IMR-90 (cell line): ENCODE results near the gene IRF2BP1. TPM values are rescaled to one million over a fixed set of nuclear protein-coding genes. Genes with fewer than 3 reads are reported as not detected.

Source experiments
- ATAC-seq: fragments of 200-7000 bp; cut with Tn5 transposase; 2 replicates; pipeline ENCODE4 v1.9.1; 2020; ENCODE audit warnings: low read depth, mild to moderate bottlenecking, moderate library complexity
- BruUV-seq: library from RNA; stranded (reverse); fragments of 400-500 nt; replicated peaks from 2 replicates; lab custom pipeline; 2021; lab: Mats Ljungman, UMichigan
- CTCF ChIA-PET: fragments of 300-600 bp; formaldehyde crosslinking; extraction: SDS; loops from one replicate; lab custom pipeline; 2021; ENCODE audit warnings: antibody characterized with exemption; lab: Yijun Ruan, JAX
- POLR2A ChIA-PET: fragments of 300-600 bp; sonication (Branson Sonifier 250); formaldehyde crosslinking; loops from one replicate; lab custom pipeline; 2022; ENCODE audit warnings: antibody characterized with exemption; ENCODE audit not compliant: unreplicated experiment; lab: Charles Lee
- DNase-seq: peaks from one replicate; pipeline ENCODE4 v3.0.0; 2013
- H2AFZ ChIP-seq: replicated peaks from 2 replicates; pipeline ENCODE3; 2013; ENCODE audit warnings: low read length, mild to moderate bottlenecking; ENCODE audit not compliant: poor library complexity
- H2AK5ac ChIP-seq: 2 replicates; pipeline ENCODE4 v1.6.1; 2013; ENCODE audit warnings: low read depth, low read length, inconsistent platforms
- H2AK9ac ChIP-seq: replicated peaks from 2 replicates; pipeline ENCODE3; 2013; ENCODE audit warnings: mild to moderate bottlenecking, low read depth, low read length, moderate library complexity; ENCODE audit not compliant: poor library complexity
- H2BK120ac ChIP-seq: 2 replicates; pipeline ENCODE4 v1.6.1; 2013; ENCODE audit warnings: low read depth, low read length, inconsistent platforms
- H2BK15ac ChIP-seq: 3 replicates; pipeline ENCODE4 v1.6.1; 2013; ENCODE audit warnings: low read depth, low read length, inconsistent platforms
- H2BK20ac ChIP-seq: 2 replicates; pipeline ENCODE4 v1.6.1; 2013; ENCODE audit warnings: low read depth, mild to moderate bottlenecking, inconsistent platforms, low read length, moderate library complexity
- H2BK5ac ChIP-seq: 2 replicates; pipeline ENCODE4 v1.6.1; 2013; ENCODE audit warnings: mild to moderate bottlenecking, low read depth, low read length, inconsistent platforms; ENCODE audit not compliant: poor library complexity, severe bottlenecking
- H3K14ac ChIP-seq: replicated peaks from 2 replicates; pipeline ENCODE4 v1.6.1; 2013; ENCODE audit warnings: low read depth, low read length, inconsistent platforms
- H3K18ac ChIP-seq: 2 replicates; pipeline ENCODE4 v1.6.1; 2013; ENCODE audit warnings: low read depth, low read length, control low read depth
- H3K23ac ChIP-seq: 2 replicates; pipeline ENCODE4 v1.6.1; 2013; ENCODE audit warnings: low read depth, low read length, inconsistent platforms
- H3K27ac ChIP-seq: 2 replicates; pipeline ENCODE4 v1.5.1; 2013; ENCODE audit warnings: mild to moderate bottlenecking, control low read depth, low read length; ENCODE audit not compliant: insufficient read depth
- H3K27me3 ChIP-seq: 2 replicates; pipeline ENCODE4 v1.6.1; 2013; ENCODE audit warnings: low read length; ENCODE audit not compliant: control insufficient read depth, insufficient read depth
- H3K36me3 ChIP-seq: 2 replicates; pipeline ENCODE4 v1.6.1; 2013; ENCODE audit warnings: low read length, mixed read lengths; ENCODE audit not compliant: control insufficient read depth, insufficient read depth
- H3K4ac ChIP-seq: 2 replicates; pipeline ENCODE4 v1.6.1; 2013; ENCODE audit warnings: low read depth, low read length, inconsistent platforms
- H3K4me1 ChIP-seq: 2 replicates; pipeline ENCODE4 v1.6.1; 2013; ENCODE audit warnings: low read length, mixed read lengths; ENCODE audit not compliant: control insufficient read depth, insufficient read depth
- H3K4me2 ChIP-seq: 2 replicates; pipeline ENCODE4 v1.6.1; 2013; ENCODE audit warnings: low read depth, mild to moderate bottlenecking, control low read depth, low read length, moderate library complexity
- H3K4me3 ChIP-seq: 2 replicates; pipeline ENCODE4 v1.5.1; 2013; ENCODE audit warnings: low read depth, mild to moderate bottlenecking, control low read depth, low read length, moderate library complexity; ENCODE audit not compliant: insufficient read depth
- H3K56ac ChIP-seq: 2 replicates; pipeline ENCODE4 v1.6.1; 2013; ENCODE audit warnings: low read length, inconsistent platforms; ENCODE audit not compliant: insufficient read depth; ENCODE audit errors: extremely low read depth
- H3K79me1 ChIP-seq, 2 experiments: 2 replicates each; pipeline ENCODE4 v1.6.1; 2013; ENCODE audit warnings: low read length in 2 of 2, inconsistent platforms in 1 of 2, low read depth in 1 of 2
- H3K9ac ChIP-seq: 2 replicates; pipeline ENCODE4 v1.6.1; 2013; ENCODE audit warnings: low read depth, low read length, control low read depth
- H3K9me1 ChIP-seq: 2 replicates; pipeline ENCODE4 v1.6.1; 2013; ENCODE audit warnings: low read length, inconsistent platforms; ENCODE audit not compliant: insufficient read depth
- H3K9me3 ChIP-seq: 2 replicates; pipeline ENCODE4 v1.6.1; 2013; ENCODE audit warnings: low read length; ENCODE audit not compliant: control insufficient read depth, insufficient read depth
- H4K20me1 ChIP-seq: 2 replicates; pipeline ENCODE4 v1.6.1; 2013; ENCODE audit warnings: low read length, inconsistent platforms; ENCODE audit not compliant: insufficient read depth
- H4K5ac ChIP-seq: 2 replicates; pipeline ENCODE4 v1.6.1; 2013; ENCODE audit warnings: mild to moderate bottlenecking, low read depth, low read length, control low read depth
- H4K8ac ChIP-seq, 2 experiments: 2 replicates each; pipeline ENCODE4 v1.6.1; 2013; ENCODE audit warnings: low read depth in 2 of 2, low read length in 2 of 2, control low read depth in 1 of 2, inconsistent platforms in 1 of 2
- H4K91ac ChIP-seq: 2 replicates; pipeline ENCODE4 v1.6.1; 2013; ENCODE audit warnings: low read depth, low read length, inconsistent platforms; ENCODE audit not compliant: insufficient read depth
- BHLHE40 ChIP-seq: fragments of 150-350 bp; IDR thresholded peaks from 2 replicates; pipeline ENCODE4 v1.6.1; 2016; ENCODE audit warnings: mild to moderate bottlenecking, low read depth, low read length
- CEBPB ChIP-seq: IDR thresholded peaks from 2 replicates; pipeline ENCODE4 v1.6.1; 2012; ENCODE audit warnings: low read depth, low read length, improper control_type of control experiment
- CHD1 ChIP-seq: IDR thresholded peaks from 2 replicates; pipeline ENCODE4 v1.6.1; 2012; ENCODE audit warnings: low read depth, low read length, improper control_type of control experiment
- CTCF ChIP-seq: conservative IDR thresholded peaks from 2 replicates; pipeline ENCODE4 v1.5.1; 2012; ENCODE audit warnings: mild to moderate bottlenecking, low read depth, low read length, improper control_type of control experiment
- ELK1 ChIP-seq: fragments of 150-350 bp; IDR thresholded peaks from 2 replicates; pipeline ENCODE4 v1.6.1; 2016; ENCODE audit warnings: low read depth, mild to moderate bottlenecking, low read length, moderate library complexity, borderline replicate concordance
- FOS ChIP-seq: fragments of 150-350 bp; IDR thresholded peaks from 2 replicates; pipeline ENCODE4 v1.6.1; 2016; ENCODE audit warnings: low read depth, low read length
- MAFK ChIP-seq: IDR thresholded peaks from 2 replicates; pipeline ENCODE4 v1.6.1; 2012; ENCODE audit warnings: low read depth, low read length, improper control_type of control experiment
- MAZ ChIP-seq: IDR thresholded peaks from 2 replicates; pipeline ENCODE4 v1.6.1; 2012; ENCODE audit warnings: low read depth, mild to moderate bottlenecking, low read length, improper control_type of control experiment, moderate library complexity, borderline replicate concordance
- MXI1 ChIP-seq: IDR thresholded peaks from 2 replicates; pipeline ENCODE4 v1.6.1; 2012; ENCODE audit warnings: low read depth, mild to moderate bottlenecking, low read length, moderate library complexity, borderline replicate concordance
- NFE2L2 ChIP-seq: fragments of 150-350 bp; IDR thresholded peaks from 2 replicates; pipeline ENCODE4 v1.6.1; 2016; ENCODE audit warnings: low read depth, mild to moderate bottlenecking, low read length
- POLR2A ChIP-seq: IDR thresholded peaks from 2 replicates; pipeline ENCODE4 v1.6.1; 2012; ENCODE audit warnings: mild to moderate bottlenecking, low read depth, low read length
- RAD21 ChIP-seq: IDR thresholded peaks from 2 replicates; pipeline ENCODE4 v1.6.1; 2012; ENCODE audit warnings: low read length, improper control_type of control experiment
- RCOR1 ChIP-seq: IDR thresholded peaks from 2 replicates; pipeline ENCODE4 v1.6.1; 2012; ENCODE audit warnings: mild to moderate bottlenecking, low read length, improper control_type of control experiment; ENCODE audit not compliant: insufficient replicate concordance
- RFX5 ChIP-seq: IDR thresholded peaks from 2 replicates; pipeline ENCODE4 v1.8.0; 2012; ENCODE audit warnings: low read depth, mild to moderate bottlenecking, low read length, moderate library complexity
- SMC3 ChIP-seq: fragments of 150-350 bp; IDR thresholded peaks from 2 replicates; pipeline ENCODE4 v1.6.1; 2016; ENCODE audit warnings: low read depth, mild to moderate bottlenecking, antibody characterized with exemption, low read length, moderate library complexity
- USF2 ChIP-seq: fragments of 150-350 bp; IDR thresholded peaks from 2 replicates; pipeline ENCODE4 v1.6.1; 2017; ENCODE audit warnings: mild to moderate bottlenecking, antibody characterized with exemption, low read length, low read depth
- WGBS, 2 experiments: methylation state at CpG; one replicate each; pipeline versions ENCODE4 v1.1.5 to v1.1.7; 2013; ENCODE audit warnings: missing lambda C conversion rate in 2 of 2; ENCODE audit not compliant: insufficient read length in 1 of 2; ENCODE audit errors: extremely low coverage in 2 of 2; 5-methylcytosine and 5-hydroxymethylcytosine counted together
- dilution Hi-C: fragments of 300-500 bp; cut with HindIII; formaldehyde crosslinking; loops from one replicate; pipeline ENCODE4 v1.14.3; 2018; ENCODE audit warnings: low sequenced_read_pairs; ENCODE audit not compliant: unreplicated experiment
- in situ Hi-C: fragments of 300-500 bp; cut with MboI; formaldehyde crosslinking; loops from 3 replicates; pipeline ENCODE4 v1.14.3; 2019; ENCODE audit warnings: low sequenced_read_pairs, inconsistent platforms, mixed read lengths
- intact Hi-C: fragments of 100-400 bp; cut with micrococcal nuclease; formaldehyde crosslinking; loops from 2 replicates; pipeline ENCODE4 v1.10.0; 2022
- polyA plus RNA-seq, 3 experiments: library from polyadenylated mRNA; depleted of rRNA; stranded (reverse); fragments of >200 nt; gene quantifications; 2 replicates each; pipeline ENCODE4 v1.2.3, GENCODE V29; 2012; ENCODE audit warnings: low replicate concordance in 1 of 3
- total RNA-seq: library from RNA; depleted of rRNA; stranded (reverse); fragments of >200 nt; gene quantifications from 2 replicates; pipeline ENCODE4 v1.2.3, GENCODE V29; 2012

IRF2BP1 gene
- total and polyA plus RNA-seq, 2 of the 4 experiments (the other 2 are of a cell fraction) = 4.5 to 8.5 TPM

GRCh38 chr19:45901432-45901911 lies 15.5 kb upstream of the IRF2BP1 start:
- Histone ChIP-seq H3K36me3 (peaks cover 20% of the 10 kb centered on the region), H3K9me3 (no peaks in the 10 kb centered on the region), H3K56ac (no peak overlapping the region), H4K91ac (no peak overlapping the region), H3K9me1 (peaks cover 7% of the 10 kb centered on the region; the same call in 1 of the 2 replicates), H4K8ac (no peak overlapping the region), H3K18ac (no peak overlapping the region), H3K27ac (no peak overlapping the region; the same call in 1 of the 2 replicates), H2BK5ac (no peak overlapping the region), H3K14ac (no peak overlapping the region), H4K5ac (no peak overlapping the region), H2AFZ (peak overlapping the region; percentile 99), H3K23ac (no peak overlapping the region), H2BK20ac (no peak overlapping the region), H4K20me1 (0 out of 2 replicates have a peak, but pooled peaks cover 9% of the 10 kb centered on the region), H2AK5ac (peak overlapping the region; percentile 35), H3K4ac (no peak overlapping the region), H2BK15ac (no peak overlapping the region), H3K4me2 (peak overlapping the region; percentile 89), H2AK9ac (peak overlapping the region; percentile 22), H3K9ac (peak overlapping the region; percentile 56), H3K4me3 (peak overlapping the region; percentile 70), H3K27me3 (no peaks in the 10 kb centered on the region), H3K79me1 (peaks cover 9 to 21% of the 10 kb centered on the region in 2 experiments), H2BK120ac (no peak overlapping the region), H3K4me1 (0 out of 2 replicates have a peak, but pooled peaks cover 4% of the 10 kb centered on the region)
- dilution Hi-C loops (no loop called here), intact Hi-C loops (no loop called here), in situ Hi-C loops (no loop called here)
- no TSS peak for BruUV-seq
- peak; percentile 42 for DNase-seq
- no peak for ATAC-seq
- ChIA-PET POLR2A (no interaction called here), CTCF (no interaction called here)
- TF ChIP-seq RCOR1 (no peak), MXI1 (0 out of 2 replicates have a peak, but pooled peaks have one; percentile 23), FOS (no peak), RFX5 (no peak), NFE2L2 (no peak), USF2 (no peak), SMC3 (no peak), CTCF (no peak), CEBPB (peak; percentile 96), CHD1 (no peak), BHLHE40 (peak; percentile 19; the same call in 1 of the 2 replicates), RAD21 (no peak), POLR2A (no peak), ELK1 (no peak), MAZ (no peak), MAFK (no peak)
- WGBS, 2 experiments = 8% methylated on average over 37 of the region's 69 CpGs; no CpG with 5 or more reads in 1 of the 2 experiments
